ENCODE measurements around the gene ZNF366.

ZNF366 gene

DNA sequence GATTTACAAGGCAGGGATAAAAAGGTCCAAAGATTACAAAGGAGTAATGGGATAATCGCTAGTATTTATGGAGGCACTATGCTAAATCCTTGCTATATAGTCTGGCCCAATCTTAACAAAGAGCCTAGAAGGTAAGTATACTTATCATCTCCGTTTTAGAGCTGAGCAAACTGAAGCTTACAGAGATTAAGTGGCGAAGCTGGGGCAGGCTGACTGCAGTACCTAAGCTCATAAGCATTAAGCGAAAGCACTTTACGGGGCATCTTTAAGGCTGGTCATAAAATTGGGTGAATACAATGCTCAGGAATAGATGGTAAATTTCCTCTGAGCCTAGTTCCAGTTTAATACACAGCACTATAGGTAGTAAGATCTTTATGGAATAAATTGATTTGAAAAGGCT, 30.0 kb upstream of the ZNF366 start:
- TF ChIP-seq, protein P1, sequence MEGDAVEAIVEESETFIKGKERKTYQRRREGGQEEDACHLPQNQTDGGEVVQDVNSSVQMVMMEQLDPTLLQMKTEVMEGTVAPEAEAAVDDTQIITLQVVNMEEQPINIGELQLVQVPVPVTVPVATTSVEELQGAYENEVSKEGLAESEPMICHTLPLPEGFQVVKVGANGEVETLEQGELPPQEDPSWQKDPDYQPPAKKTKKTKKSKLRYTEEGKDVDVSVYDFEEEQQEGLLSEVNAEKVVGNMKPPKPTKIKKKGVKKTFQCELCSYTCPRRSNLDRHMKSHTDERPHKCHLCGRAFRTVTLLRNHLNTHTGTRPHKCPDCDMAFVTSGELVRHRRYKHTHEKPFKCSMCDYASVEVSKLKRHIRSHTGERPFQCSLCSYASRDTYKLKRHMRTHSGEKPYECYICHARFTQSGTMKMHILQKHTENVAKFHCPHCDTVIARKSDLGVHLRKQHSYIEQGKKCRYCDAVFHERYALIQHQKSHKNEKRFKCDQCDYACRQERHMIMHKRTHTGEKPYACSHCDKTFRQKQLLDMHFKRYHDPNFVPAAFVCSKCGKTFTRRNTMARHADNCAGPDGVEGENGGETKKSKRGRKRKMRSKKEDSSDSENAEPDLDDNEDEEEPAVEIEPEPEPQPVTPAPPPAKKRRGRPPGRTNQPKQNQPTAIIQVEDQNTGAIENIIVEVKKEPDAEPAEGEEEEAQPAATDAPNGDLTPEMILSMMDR (IDR thresholded peaks at IDR 0.05; ENCODE audit: low read depth, low read length, missing control alignments): no peak
- H3K4me3 ChIP-seq (ENCODE audit: low read depth, low read length): no peak overlapping the region
- DNase-seq (ENCODE audit: low read depth): no peak

DNA sequence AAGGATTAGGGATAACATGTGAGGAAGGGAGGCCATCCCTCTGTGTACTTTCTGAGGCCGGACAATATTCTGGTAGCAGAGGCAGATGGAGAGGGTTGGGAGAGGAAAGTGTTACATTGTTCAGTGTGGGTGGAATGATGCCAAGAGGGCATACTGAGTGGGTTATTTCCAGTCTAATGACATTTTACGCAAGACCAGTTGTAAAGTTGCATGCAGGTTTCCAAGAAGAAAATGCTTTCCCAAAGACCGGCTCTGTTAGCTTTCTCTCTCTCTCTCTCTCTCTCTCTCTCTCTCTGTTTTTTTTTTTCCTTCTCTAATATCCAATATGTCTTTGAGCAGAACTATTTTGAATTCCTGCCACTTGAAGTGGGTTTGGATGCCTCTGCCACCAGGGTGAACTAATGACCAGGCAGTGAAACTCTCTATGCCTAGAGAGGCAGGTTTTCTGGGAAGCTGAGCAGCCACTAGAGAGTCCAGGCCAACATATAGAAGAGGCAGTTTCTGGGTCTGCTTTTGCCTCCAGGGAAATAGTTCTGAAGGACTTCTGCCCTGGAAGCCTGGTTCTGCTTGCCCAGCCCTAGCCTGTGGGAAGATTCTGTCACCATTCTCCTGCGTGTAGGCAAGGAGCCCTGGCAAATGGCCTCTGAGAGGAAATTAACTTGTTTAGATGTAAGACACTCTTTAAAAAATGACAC, 24.4 kb upstream of the ZNF366 start:
- H3K4me3 ChIP-seq (ENCODE audit: low read depth, low read length): no peak overlapping the region
- no peak for DNase-seq (ENCODE audit: low read depth)
- TF ChIP-seq, protein P1 (IDR thresholded peaks at IDR 0.05; ENCODE audit: low read depth, low read length, missing control alignments): no peak

DNA sequence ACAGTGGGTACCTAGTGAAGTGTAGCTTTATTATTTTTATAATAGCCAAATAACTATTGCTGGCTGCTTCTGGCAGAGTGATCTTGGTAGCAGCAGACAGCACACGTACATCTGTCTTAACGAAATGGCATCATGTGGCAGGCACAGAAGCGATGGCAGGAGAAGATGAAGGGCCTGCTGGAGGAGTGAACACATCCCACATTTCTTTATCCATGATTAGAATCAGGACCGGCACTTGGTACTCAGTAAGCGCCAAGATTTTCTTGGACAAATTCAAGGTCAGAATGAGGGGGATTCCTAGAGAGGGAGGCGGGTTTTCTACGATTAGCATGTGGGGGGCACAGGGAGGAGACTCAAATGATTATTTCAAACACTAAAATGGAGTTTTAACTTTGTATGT, 23.0 kb upstream of the ZNF366 start:
- no peak overlapping the region for H3K4me3 ChIP-seq (ENCODE audit: low read depth, low read length)
- TF ChIP-seq, protein P1 (IDR thresholded peaks at IDR 0.05; ENCODE audit: low read depth, low read length, missing control alignments): no peak
- no peak for DNase-seq (ENCODE audit: low read depth)

DNA sequence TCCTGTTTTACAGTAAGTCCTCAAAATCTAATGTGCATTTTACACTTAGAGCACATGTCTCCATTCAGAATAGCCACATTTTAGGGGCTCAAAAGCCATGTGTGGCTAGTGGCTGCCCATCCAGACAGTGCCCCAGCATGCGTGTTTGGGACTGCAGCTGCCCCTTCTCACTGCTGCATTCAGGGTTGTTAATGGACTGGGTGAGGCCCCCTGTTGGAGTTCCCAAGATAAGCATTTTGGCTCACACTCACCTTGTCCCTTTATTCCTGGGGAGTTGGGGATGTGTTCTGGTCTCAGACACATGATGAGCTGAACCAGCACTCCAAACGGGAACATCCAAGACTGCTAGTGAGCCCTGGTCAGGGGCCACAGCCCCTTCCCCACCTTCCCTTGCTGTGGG, 22.2 kb upstream of the ZNF366 start:
- TF ChIP-seq, protein P1 (IDR thresholded peaks at IDR 0.05; ENCODE audit: low read depth, low read length, missing control alignments): no peak
- H3K4me3 ChIP-seq (ENCODE audit: low read depth, low read length): no peak overlapping the region
- DNase-seq (ENCODE audit: low read depth): no peak

DNA sequence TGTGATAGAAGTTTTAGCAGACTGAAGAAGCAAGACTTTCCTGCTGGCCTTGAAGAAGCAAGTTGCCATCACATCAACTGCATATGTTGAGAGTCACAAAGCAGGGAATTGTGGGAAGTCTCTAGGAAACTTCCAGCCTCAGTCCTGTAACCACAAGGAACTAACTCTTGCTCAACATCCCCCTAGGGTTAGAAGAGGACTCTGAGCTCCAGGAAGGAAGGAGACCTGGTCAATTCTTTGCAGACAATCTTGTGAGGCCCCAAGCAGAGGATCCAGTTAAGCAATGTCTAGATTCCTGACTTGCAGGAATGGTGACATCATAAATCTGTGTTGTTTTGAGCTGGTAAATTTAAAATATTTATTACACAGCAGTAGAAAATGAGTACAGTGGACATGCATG, 18.6 kb upstream of the ZNF366 start:
- TF ChIP-seq, protein P1 (IDR thresholded peaks at IDR 0.05; ENCODE audit: low read depth, low read length, missing control alignments): no peak
- no peak for DNase-seq (ENCODE audit: low read depth)
- no peak overlapping the region for H3K4me3 ChIP-seq (ENCODE audit: low read depth, low read length)

DNA sequence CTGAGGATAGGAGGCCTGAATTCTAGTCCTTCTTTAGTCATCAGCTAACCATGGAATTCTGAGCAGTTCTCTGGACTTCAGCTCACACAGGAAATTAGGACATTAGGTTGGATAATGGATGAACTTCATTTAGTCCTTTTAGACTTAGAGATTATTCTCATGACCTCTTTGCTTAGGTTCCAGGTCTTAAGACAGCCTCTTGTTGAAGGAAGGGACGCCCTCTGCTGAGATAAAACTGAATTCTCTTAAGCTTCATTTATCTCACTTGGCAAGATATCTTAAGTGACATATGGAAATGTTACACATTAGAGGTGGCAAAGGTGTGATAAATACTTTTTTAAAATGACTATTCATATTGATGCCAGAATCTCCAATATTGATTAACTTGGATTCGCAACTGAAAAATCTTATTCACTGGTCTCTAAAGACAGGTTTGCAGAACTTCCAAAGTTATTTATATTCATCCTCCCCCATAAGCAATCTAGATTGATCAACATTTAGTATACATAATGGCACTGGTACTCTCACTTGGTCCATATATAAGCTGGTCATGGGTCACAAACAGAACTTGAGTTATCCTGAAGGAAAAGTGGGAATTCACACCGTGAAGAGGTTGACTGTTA, 16.9 kb upstream of the ZNF366 start:
- peak; percentile 62 for DNase-seq (ENCODE audit: low read depth)
- TF ChIP-seq, protein P1 (IDR thresholded peaks at IDR 0.05; ENCODE audit: low read depth, low read length, missing control alignments): peak; percentile 63
- H3K4me3 ChIP-seq (ENCODE audit: low read depth, low read length): no peak overlapping the region

DNA sequence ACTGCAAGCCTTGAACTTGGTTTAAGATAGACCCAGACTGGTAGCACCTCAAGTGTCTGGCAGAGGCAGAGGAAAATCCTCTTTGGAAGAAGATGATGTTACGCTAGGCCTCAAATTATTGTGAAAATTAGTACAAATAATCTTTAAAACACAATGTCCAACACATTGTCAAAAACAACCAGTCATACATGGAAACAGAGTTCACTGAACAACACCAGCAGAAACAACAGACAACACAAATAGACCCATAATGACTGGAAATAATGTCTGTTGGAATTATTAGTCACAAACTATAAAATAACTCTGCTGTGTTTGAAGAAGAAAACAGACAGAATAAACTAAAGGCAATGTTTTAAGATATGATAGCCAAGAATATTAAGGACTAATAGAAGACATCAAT, 15.4 kb upstream of the ZNF366 start:
- no peak for DNase-seq (ENCODE audit: low read depth)

More for the DNA sequence above, 15.4 kb upstream of the ZNF366 start:
- H3K4me3 ChIP-seq (ENCODE audit: low read depth, low read length): no peak overlapping the region
- TF ChIP-seq, protein P1 (IDR thresholded peaks at IDR 0.05; ENCODE audit: low read depth, low read length, missing control alignments): no peak
